HTR-8/SVneo (cell line): ENCODE results near the gene ZNF503.

Experiments
- DNase-seq: peaks from one replicate; pipeline ENCODE4 v3.0.0; 2011; ENCODE audit warnings: low spot score, mixed read lengths; ENCODE audit not compliant: insufficient read length
- FAIRE-seq: peaks from 2 replicates; lab custom pipeline; 2011; peaks lifted over from hg19 to GRCh38; lab: Jason Lieb, UNC

ZNF503 gene

DNA sequence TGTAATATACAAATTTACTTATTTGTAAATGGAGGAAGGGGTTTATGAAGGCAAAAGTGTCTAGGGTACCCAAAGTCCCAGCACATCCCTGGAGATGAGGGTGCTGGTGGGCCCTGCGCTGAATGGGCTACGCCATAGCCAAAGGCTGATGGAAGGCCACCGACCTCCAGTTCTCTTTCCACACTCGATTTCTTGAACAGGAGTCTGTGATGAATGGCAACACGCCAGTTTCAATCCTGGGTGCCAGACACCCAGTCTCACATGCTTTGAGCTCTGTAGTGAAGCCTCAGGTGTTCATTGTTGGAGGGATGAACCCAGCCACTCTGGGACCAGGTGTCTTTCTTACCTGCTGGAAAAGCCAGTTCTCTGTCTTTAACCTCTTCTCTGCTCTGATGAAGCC, 30.6 kb upstream of the ZNF503 start:
- FAIRE-seq (no peak), DNase-seq (no peak)

GRCh38 chr10:75431180-75432111, 29.9 kb upstream of the ZNF503 start, which contains the start of gene LRMDA:
TSS of gene LRMDA (plus strand) at chr10:75431624.
- no peak for FAIRE-seq

GRCh38 chr10:75430000-75430763, 28.6 kb upstream of the ZNF503 start:
- FAIRE-seq (no peak), DNase-seq (peak; percentile 26)

More at GRCh38 chr10:75431180-75432111, 29.9 kb upstream of the ZNF503 start, which contains the start of gene LRMDA:
- DNase-seq, result no peak

DNA sequence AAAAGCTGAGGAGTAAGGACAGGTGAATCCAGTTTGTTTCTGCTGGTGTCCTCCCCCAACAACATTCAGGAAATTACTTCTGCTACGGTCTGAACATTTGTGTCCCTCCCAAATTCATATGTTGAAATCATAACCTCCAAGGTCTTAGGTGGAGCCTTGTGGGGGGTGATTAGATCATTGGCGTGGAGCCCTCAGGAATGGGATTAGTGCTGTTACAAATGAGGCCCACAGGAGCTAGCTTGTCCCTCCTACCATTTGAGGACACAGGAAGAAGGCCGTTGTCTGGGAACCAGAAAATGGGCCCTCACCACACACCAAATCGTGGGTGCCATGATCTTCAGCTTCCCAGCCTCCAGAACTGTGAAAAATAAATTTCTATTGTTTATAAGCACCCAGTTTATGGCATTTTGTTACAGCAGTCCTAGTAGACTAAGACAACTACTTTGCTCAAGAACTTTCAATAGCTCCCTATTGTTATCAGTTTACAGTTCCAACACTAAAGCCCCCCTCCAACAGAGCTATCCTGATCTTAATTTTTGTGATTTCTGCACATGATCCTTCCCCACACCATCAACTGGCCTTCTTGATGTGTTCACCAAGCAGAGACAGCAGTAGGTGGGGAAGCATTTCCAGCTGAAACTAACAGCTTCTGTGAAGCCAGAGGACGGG, 27.7 kb upstream of the ZNF503 start:
- FAIRE-seq (no peak), DNase-seq (no peak)

GRCh38 chr10:75428434-75429158, 27.0 kb upstream of the ZNF503 start:
- DNase-seq (peak; percentile 31), FAIRE-seq (no peak)

DNA sequence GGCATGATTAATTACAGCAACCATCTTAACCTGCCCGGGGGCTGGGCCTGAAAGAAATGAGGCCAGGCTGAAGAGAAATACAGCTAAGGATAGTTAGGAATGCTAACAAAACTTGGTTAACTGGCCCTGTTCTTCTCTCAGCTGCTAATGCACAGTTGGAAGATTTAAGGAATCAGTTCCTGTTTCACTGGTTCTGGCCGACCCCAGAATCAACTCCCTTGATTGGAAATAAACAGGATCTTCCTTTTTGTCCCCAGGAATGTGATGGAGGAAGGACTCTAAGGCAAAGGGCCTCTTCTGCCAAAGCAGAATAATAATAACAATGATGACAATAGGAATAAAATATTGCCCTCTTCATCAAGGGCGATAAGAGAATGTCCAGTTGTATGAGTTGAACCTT, 26.4 kb upstream of the ZNF503 start:
- no peak for DNase-seq
- FAIRE-seq, result no peak

DNA sequence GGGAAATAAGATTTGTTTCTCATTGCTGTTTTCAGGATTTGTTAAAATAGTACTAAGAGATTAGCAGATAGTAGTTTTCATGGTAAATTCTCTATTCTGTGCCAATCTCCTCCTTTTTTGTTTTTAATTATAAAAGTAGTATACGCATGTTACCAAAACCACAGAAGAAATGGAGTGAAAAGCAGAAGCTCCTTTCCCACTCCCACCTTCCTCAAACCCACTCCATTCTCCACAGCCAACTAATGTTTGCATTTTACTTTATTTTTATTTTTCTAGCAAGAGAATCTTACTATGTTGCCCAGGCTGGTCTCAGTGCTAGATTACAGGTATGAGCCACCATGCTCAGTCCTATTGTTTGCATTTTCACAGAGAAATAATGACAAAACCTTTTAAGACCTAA, 25.3 kb upstream of the ZNF503 start:
- FAIRE-seq (no peak), DNase-seq (no peak)

DNA sequence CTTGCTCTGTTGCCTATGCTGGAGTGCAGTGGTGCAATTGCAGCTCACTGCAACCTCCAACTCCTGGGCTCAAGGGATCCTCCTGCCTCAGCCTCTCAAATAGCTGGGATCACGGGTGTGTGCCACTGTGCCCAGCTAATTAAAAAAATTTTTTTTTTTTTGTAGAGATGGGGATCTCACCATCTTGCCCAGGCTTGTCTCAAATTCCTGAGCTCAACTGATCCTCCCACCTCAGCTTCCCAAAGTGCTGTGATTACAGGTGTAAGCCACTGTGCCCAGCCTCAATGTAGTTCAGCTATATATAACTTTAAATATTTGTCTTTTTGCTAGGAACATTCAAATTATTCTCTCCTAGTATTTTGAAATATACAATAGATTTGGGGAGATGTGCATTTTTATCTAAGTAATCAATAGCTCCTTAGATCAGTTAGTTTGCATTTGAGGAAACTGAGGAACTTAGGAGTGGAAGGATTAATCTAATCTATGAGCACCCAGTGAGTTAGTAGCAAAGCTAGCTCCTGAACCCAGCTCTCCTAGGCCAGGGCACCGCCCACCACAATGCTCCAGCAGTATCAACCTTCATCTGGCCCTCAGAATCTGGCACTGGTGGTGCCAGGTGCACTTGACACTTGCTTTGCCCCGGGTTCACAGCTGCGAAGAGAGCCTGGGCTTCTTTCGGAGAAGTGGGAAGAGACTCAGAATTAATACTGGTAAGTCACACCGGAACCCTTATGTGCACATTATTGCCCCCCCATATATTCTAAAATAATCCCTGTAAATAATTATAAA, 23.9 kb upstream of the ZNF503 start:
- FAIRE-seq, result no peak
- no peak for DNase-seq

DNA sequence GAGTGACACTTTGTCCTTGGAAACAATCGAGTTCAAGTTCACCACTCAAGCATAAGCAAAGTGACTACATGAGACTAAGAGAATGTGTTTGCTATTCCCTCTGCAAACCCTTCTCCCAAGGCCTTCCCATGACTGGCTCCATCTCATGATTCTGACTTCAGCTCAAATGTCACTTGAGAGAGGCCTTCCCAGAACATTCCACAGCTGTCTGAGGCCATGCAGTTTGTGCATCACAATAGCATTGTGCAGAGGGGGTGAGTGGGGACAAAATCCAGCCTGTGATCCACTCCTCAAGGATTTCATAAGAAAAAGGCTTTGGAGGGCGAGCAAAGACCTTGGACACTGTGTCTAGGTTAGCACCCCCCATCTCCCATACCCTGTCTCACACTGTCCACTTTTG, 23.0 kb upstream of the ZNF503 start:
- FAIRE-seq (no peak), DNase-seq (no peak)

DNA sequence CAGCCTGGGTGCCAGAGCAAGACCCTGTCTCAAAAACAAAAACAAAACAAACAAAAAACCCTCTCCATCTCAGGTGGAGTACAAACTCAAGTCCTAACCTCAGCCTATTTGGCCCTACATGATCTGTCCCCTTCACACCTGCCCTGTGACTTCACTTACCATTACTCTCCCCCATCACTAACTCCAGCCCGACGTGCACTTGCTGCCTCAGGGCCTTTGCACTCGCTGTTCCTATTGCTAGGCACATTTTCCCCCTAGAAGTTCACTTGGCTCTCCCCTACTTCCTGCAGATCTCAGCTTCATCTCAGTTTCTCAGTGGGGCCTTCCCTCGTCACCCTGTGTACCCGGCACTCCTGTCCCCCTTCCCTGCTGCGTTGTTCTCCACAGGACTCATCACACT, 21.3 kb upstream of the ZNF503 start:
- peak; percentile 13 for FAIRE-seq
- DNase-seq, result no peak

DNA sequence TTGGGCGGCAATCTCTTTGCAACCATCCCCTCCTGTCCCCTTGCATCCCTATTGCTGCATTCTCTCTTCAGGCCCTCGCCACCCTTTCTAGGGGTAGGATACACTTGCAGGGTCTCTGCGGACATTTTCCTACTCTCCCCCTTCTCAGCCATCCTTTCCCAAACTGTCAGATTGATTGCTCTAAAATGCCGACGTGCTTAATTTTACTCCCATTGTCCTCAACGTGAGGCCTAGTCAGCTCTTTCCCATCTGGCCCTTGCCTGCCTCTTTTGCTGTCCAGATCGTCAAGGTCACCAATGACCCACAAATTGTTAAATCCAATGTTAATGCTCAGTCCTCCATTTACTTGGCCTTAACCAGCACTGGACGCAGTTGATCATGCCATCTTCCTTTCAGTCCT, 17.1 kb upstream of the ZNF503 start:
- DNase-seq, result no peak
- no peak for FAIRE-seq

GRCh38 chr10:75418293-75418692, 16.7 kb upstream of the ZNF503 start:
- DNase-seq, result no peak
- no peak for FAIRE-seq

GRCh38 chr10:75417522-75417927, 16.0 kb upstream of the ZNF503 start:
- no peak for DNase-seq
- no peak for FAIRE-seq

GRCh38 chr10:75414527-75414926, 13.0 kb upstream of the ZNF503 start:
- no peak for DNase-seq
- no peak for FAIRE-seq

DNA sequence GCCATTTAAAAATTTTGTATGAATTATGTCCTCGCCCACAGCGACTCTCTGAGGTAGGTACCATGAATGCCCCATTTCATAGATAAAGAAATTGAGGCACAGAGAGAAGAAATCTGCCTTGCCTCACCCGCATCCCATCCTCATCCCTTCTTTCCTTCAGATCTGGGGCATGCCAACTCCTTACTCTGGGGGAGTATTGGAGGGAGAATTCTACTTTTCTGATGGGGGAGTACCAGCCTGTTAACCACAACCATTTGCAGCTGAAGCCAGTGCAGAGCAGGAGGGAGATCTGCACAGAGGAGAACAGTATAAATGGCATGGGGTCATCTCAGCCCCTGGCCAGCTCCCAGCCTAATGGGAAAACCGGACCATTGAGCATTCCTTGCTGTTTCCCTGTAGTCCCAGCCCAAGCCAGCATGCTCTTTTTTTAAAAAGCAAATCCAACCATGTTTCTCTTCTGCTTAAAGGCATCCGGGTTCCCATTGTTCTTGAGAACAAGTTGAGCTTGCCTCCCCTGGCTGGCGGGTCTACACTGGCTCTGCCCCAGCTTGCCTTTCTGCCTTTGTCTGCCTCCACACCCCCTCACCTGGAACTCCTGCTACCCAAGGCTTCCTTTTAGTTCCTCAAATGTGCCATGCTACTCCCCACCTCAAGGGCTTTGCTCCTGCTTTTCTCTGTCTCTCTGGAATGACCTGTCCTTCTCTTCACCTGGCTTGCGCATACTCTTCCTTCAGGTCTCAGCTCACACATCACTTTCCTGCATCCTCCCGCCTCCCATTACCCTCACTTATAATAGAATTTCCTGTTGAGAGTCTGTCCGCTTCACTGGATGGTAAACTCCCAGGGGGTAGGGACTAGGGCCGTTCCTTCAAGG, 8.8 kb upstream of the ZNF503 start:
- FAIRE-seq, result no peak

GRCh38 chr10:75408911-75409885, 7.6 kb upstream of the ZNF503 start:
- DNase-seq, result peak; percentile 77

More for the DNA sequence above, 8.8 kb upstream of the ZNF503 start:
- no peak for DNase-seq

DNA sequence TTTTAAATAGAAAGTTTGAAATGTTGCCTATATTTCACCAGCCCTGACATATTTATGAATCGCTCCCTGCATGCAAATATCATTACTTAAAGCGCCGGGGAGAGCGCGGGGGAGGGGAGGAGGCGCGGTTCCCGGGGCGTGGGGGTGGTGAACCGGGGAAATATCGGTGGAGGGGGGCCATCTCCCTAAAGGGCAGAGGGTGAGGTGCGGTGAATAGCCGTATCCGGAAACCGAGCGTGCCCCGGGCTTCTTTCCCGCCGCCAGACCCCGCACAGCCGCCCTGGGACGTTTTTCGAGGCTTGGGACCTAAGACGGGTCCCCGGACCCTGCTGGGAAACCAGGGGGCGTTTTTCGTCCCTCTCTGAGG, 6.9 kb upstream of the ZNF503 start:
- DNase-seq, result no peak
- no peak for FAIRE-seq

More at GRCh38 chr10:75408911-75409885, 7.6 kb upstream of the ZNF503 start:
- peak; percentile 92 for FAIRE-seq
